Lower leg skin (tissue), 3 donors: Measurements from ENCODE around the gene ACTN3.

Experiments
- CTCF ChIP-seq, 3 donors: fragments of 450-650 bp; IDR thresholded peaks; one replicate each; pipeline ENCODE4 v1.5.1; 2016; ENCODE audit warnings: antibody characterized with exemption in 3 of 3, mild to moderate bottlenecking in 3 of 3, moderate library complexity in 2 of 3
- POLR2A ChIP-seq, 2 donors: fragments of 450-650 bp; IDR thresholded peaks; one replicate each; pipeline ENCODE4 v1.6.1; 2016 to 2017; ENCODE audit warnings: antibody characterized with exemption in 2 of 2, mild to moderate bottlenecking in 1 of 2, moderate library complexity in 1 of 2

DNA sequence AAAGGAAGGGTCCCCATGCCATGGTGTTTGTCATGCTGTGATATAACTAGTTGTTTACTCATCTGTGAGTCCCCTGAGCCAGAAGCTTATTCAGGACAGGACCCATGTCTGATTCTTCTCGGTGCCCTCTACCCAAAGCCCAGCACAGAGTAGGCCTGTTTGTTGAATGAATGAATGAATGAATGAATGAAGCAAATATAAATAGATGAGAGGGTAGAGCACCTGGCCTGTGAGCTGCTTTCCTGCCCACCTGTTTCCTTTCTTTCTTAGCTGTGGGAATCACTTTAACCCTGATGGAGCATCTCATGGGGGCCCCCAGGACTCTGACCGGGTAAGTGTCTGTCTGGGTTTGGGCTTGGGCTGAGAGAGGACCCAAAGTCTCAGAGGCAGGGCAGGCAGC lies 53.5 kb downstream of the ACTN3 start:
- no peak for TF ChIP-seq CTCF (IDR thresholded peaks at IDR 0.05)
- no peak for TF ChIP-seq POLR2A (IDR thresholded peaks at IDR 0.05)
